ENCODE results near the gene THSD7B.

DNA sequence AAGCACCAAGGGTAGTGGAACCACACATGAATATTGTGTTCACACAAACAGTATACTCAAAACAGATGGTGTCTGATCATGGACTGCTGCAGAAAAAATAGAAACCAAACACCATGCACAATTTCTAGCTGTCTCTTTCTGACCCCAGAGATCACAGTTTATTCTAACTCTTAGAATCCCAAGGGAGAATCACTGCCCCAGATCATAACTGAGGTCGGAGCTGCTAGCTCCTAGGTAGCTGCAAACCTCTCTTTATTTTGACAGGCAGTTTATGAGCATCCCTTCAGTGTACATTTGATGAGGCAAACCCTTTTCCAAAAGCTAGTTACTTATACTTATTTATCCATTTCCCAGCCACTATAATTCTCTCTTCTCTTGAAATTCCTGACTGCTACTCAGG lies 759.8 kb downstream of the THSD7B start:
- TF ChIP-seq POLR2A (IDR thresholded peaks at IDR 0.05; ENCODE audit: low read length) (no peak), GATA1 (IDR thresholded peaks at IDR 0.05; ENCODE audit: low read depth, low read length) (no peak)

All from erythroblast (primary cell).